ENCODE data around the gene IMMP2L.

The IMMP2L gene

GRCh38 chr7:111041577-111041976 is 520.7 kb downstream of the IMMP2L start:
- TF ChIP-seq ZNF384 (IDR thresholded peaks at IDR 0.05): no peak
- no peak for TF ChIP-seq BHLHE40 (IDR thresholded peaks at IDR 0.05; ENCODE audit: borderline replicate concordance)
- TF ChIP-seq HDGF (IDR thresholded peaks at IDR 0.05; ENCODE audit: borderline replicate concordance): no peak
- no peak for TF ChIP-seq SP1 (IDR thresholded peaks at IDR 0.05)
- no peak for TF ChIP-seq FOXK2 (IDR thresholded peaks at IDR 0.05)
- TF ChIP-seq LEF1 (IDR thresholded peaks at IDR 0.05; ENCODE audit: borderline replicate concordance): no peak
- TF ChIP-seq CTBP1 (IDR thresholded peaks at IDR 0.05; ENCODE audit: borderline replicate concordance): no peak
- TF ChIP-seq ELF4 (IDR thresholded peaks at IDR 0.05): no peak
- no peak for TF ChIP-seq TARDBP (IDR thresholded peaks at IDR 0.05)
- TF ChIP-seq ARNT (IDR thresholded peaks at IDR 0.05): no peak
- TF ChIP-seq FOXM1 (IDR thresholded peaks at IDR 0.05; ENCODE audit: borderline replicate concordance): no peak
- TF ChIP-seq PKNOX1 (IDR thresholded peaks at IDR 0.05): no peak
- CTCF ChIA-PET: no interaction called here
- POLR2A ChIA-PET: no interaction called here
- DNase-seq (ENCODE audit: extremely low spot score): no peak

- POLR2A ChIA-PET: no interaction called here
- CTCF ChIA-PET: no interaction called here
- TF ChIP-seq PKNOX1 (IDR thresholded peaks at IDR 0.05) (no peak), HDGF (IDR thresholded peaks at IDR 0.05; ENCODE audit: borderline replicate concordance) (no peak), TARDBP (IDR thresholded peaks at IDR 0.05) (no peak), ZNF384 (IDR thresholded peaks at IDR 0.05) (no peak), CTBP1 (IDR thresholded peaks at IDR 0.05; ENCODE audit: borderline replicate concordance) (no peak), LEF1 (IDR thresholded peaks at IDR 0.05; ENCODE audit: borderline replicate concordance) (no peak), FOXK2 (IDR thresholded peaks at IDR 0.05) (no peak), NFRKB (IDR thresholded peaks at IDR 0.05) (no peak), FOXA1 (IDR thresholded peaks at IDR 0.05) (no peak), ARNT (IDR thresholded peaks at IDR 0.05) (no peak), FOXM1 (IDR thresholded peaks at IDR 0.05; ENCODE audit: borderline replicate concordance) (no peak), SP1 (IDR thresholded peaks at IDR 0.05) (no peak), SUZ12 (IDR thresholded peaks at IDR 0.05) (no peak), ELF4 (IDR thresholded peaks at IDR 0.05) (no peak), L3MBTL2 (conservative IDR thresholded peaks at IDR 0.05) (no peak), BHLHE40 (IDR thresholded peaks at IDR 0.05; ENCODE audit: borderline replicate concordance) (no peak)
- DNase-seq (ENCODE audit: extremely low spot score): no peak
Measured at GRCh38 chr7:111038185-111038584, 524.1 kb downstream of the IMMP2L start.

DNA sequence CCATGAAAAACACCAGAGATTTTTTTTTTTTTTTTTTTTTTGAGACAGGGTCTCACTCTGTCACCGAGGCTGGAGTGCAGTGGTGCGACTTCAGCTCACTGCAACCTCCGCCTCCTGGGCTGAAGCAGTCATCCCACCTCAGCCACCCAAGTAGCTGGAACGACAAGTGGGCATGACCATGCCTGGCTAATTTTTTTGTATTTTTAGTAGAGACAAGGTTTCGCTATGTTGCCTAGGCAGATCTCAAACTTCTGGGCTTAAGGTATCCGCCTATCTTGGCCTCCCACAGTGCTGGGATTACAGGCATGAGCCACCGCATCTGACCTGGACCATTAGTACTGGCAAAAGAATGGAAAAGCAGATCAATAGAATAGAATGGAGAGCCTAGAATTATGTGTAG is 530.4 kb downstream of the IMMP2L start:
- DNase-seq (ENCODE audit: extremely low spot score): no peak
- no peak for TF ChIP-seq FOXK2 (IDR thresholded peaks at IDR 0.05)
- TF ChIP-seq SUZ12 (IDR thresholded peaks at IDR 0.05): no peak
- CTCF ChIA-PET: no interaction called here
- POLR2A ChIA-PET: no interaction called here

GRCh38 chr7:111030336-111030735 is 532.0 kb downstream of the IMMP2L start:
- ChIA-PET POLR2A (no interaction called here), CTCF (no interaction called here)
- TF ChIP-seq LEF1 (IDR thresholded peaks at IDR 0.05; ENCODE audit: borderline replicate concordance) (no peak), HDGF (IDR thresholded peaks at IDR 0.05; ENCODE audit: borderline replicate concordance) (no peak), BHLHE40 (IDR thresholded peaks at IDR 0.05; ENCODE audit: borderline replicate concordance) (no peak), TARDBP (IDR thresholded peaks at IDR 0.05) (no peak), ARNT (IDR thresholded peaks at IDR 0.05) (no peak), FOXA1 (IDR thresholded peaks at IDR 0.05) (no peak), ELF4 (IDR thresholded peaks at IDR 0.05) (no peak), FOXM1 (IDR thresholded peaks at IDR 0.05; ENCODE audit: borderline replicate concordance) (no peak), NFRKB (IDR thresholded peaks at IDR 0.05) (no peak), FOXK2 (IDR thresholded peaks at IDR 0.05) (no peak), CTBP1 (IDR thresholded peaks at IDR 0.05; ENCODE audit: borderline replicate concordance) (no peak), SUZ12 (IDR thresholded peaks at IDR 0.05) (no peak), PKNOX1 (IDR thresholded peaks at IDR 0.05) (no peak), ZNF384 (IDR thresholded peaks at IDR 0.05) (no peak), L3MBTL2 (conservative IDR thresholded peaks at IDR 0.05) (no peak)
- DNase-seq (ENCODE audit: extremely low spot score): no peak

- DNase-seq (ENCODE audit: extremely low spot score): no peak
- CTCF ChIA-PET: no interaction called here
- POLR2A ChIA-PET: no interaction called here
- no peak for TF ChIP-seq ELF4 (IDR thresholded peaks at IDR 0.05)
- no peak for TF ChIP-seq CTBP1 (IDR thresholded peaks at IDR 0.05; ENCODE audit: borderline replicate concordance)
- no peak for TF ChIP-seq FOXK2 (IDR thresholded peaks at IDR 0.05)
Measured at GRCh38 chr7:111029574-111030251, 532.6 kb downstream of the IMMP2L start.

GRCh38 chr7:111029141-111029572 is 533.1 kb downstream of the IMMP2L start:
- peak; percentile 6 for DNase-seq (ENCODE audit: extremely low spot score)
- TF ChIP-seq NFRKB (IDR thresholded peaks at IDR 0.05): no peak
- no peak for TF ChIP-seq ARNT (IDR thresholded peaks at IDR 0.05)
- no peak for TF ChIP-seq LEF1 (IDR thresholded peaks at IDR 0.05; ENCODE audit: borderline replicate concordance)
- no peak for TF ChIP-seq TARDBP (IDR thresholded peaks at IDR 0.05)
- TF ChIP-seq HDGF (IDR thresholded peaks at IDR 0.05; ENCODE audit: borderline replicate concordance): no peak
- TF ChIP-seq BHLHE40 (IDR thresholded peaks at IDR 0.05; ENCODE audit: borderline replicate concordance): no peak
- no peak for TF ChIP-seq FOXK2 (IDR thresholded peaks at IDR 0.05)
- TF ChIP-seq ELF4 (IDR thresholded peaks at IDR 0.05): no peak
- TF ChIP-seq PKNOX1 (IDR thresholded peaks at IDR 0.05): no peak
- no peak for TF ChIP-seq ZNF384 (IDR thresholded peaks at IDR 0.05)
- no peak for TF ChIP-seq FOXM1 (IDR thresholded peaks at IDR 0.05; ENCODE audit: borderline replicate concordance)
- TF ChIP-seq SUZ12 (IDR thresholded peaks at IDR 0.05): no peak
- TF ChIP-seq SP1 (IDR thresholded peaks at IDR 0.05): no peak
- no peak for TF ChIP-seq FOXA1 (IDR thresholded peaks at IDR 0.05)
- TF ChIP-seq L3MBTL2 (conservative IDR thresholded peaks at IDR 0.05): no peak
- no peak for TF ChIP-seq CTBP1 (IDR thresholded peaks at IDR 0.05; ENCODE audit: borderline replicate concordance)
- POLR2A ChIA-PET: no interaction called here
- CTCF ChIA-PET: no interaction called here
